ENCODE results near the gene LPA.

GRCh38 chr6:160520043-160520904 lies 143.8 kb downstream of the LPA start:
- TF ChIP-seq CTCF (IDR thresholded peaks at IDR 0.05; ENCODE audit: poor library complexity) (peak; percentile 98), EZH2 (IDR thresholded peaks at IDR 0.05; ENCODE audit: borderline replicate concordance) (no peak), EZH2phosphoT487 (IDR thresholded peaks at IDR 0.05; ENCODE audit: low read depth, severe bottlenecking, unreplicated experiment) (no peak)

Measured in hepatocyte (in vitro differentiated cells).